IPS-11a (cell line): ENCODE results near the gene PRAC1.
"Not testable (repeated sequence)": the region's sequence is repeated elsewhere in the genome, so short reads cannot be mapped to it uniquely, and the experiment has no call there.

Experiments
- H3K4me3 ChIP-seq: one replicate; pipeline ENCODE4 v1.5.1; 2013; ENCODE audit warnings: low read depth, low read length, control low read depth

The PRAC1 gene

DNA sequence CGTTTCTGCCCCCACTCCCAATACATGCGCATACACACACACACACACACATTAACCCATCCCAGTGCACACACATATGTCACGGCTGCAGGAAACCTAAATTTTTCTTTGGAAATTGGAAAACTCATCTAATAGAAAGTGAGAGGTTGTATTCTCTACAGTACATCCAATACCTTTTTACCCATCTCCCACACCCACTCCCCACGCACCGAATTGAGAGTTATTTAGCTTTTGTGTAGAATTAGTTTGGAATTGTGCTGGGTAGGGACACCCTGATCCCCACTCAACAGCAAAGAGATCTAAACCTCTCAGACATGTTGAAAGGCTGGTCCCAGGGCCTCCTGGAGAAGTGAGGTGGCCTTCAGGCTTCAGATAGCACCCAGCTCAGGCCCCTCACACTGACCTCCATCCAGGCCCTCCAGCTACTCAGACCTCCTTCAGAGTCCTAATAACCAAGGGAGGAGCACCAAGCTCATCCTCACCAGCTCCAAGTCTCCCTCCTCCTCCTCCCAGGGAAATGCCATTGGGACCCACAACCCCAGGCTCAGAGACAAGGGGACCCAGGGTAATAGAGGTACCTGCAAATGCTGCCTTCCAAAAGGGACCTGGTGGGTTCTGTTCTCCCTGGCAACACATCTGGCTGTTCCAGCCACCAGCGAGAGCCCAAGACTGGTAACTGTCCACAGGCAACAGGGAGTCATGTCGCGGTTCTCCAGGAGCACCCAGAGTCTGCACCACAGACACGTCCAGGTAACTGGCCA lies 5.3 kb upstream of the PRAC1 start:
- H3K4me3 ChIP-seq = no peak overlapping the region

DNA sequence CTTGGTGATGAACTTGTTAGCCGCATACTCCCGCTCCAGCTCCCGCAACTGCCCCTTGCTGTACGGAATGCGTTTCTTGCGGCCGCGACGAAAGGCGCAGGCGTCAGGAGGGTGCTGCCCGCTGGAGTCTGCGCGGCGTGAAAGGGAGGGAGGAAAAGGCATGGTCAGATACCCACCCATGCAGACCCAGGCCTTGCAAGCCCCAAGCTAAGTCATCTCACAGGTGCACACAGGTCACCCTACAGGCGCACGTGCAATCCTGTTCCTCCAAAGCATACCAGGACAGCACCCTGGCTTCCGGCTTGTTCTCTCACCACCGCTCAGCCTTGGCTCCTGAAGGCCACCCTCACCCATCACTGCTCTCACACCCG lies 4.6 kb upstream of the PRAC1 start:
- no peak overlapping the region for H3K4me3 ChIP-seq

DNA sequence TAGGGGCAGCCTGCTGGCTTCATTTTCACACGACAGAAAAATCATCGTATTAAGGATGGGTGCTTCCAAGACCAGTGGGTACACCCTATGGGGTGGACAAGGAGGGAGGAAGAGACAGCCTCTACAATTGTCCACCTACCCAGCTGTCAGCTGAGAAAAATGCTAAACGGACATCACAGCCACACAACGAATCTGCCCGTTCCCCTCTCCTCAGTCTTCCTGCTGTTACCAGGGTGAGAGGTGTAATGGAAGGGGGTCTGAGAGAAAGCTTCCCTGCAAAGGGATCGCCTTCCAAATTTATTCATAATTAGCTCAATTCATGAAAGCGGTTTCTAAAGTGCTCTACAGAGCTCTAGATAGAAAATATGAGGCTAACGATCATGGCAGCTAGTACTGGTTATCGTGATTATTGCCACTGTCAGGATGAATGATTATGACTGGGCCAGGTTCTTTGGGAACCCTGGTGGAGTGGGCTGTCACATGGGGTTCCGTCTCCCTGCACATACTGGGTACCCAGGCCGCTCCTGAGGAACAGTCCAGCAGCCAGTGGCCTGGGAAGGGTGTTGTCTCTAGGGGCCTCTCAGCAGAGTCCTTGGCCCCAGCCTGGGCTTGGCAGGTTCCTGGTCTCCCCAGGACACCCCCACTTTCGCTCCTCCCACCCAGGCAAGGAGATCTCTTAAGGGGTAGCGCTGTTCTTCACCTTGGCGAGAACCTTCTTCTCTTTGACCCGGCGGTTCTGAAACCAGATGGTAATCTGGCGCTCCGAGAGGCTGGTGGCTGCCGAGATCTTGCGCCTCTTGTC lies 4.0 kb upstream of the PRAC1 start:
- H3K4me3 ChIP-seq = no peak overlapping the region

DNA sequence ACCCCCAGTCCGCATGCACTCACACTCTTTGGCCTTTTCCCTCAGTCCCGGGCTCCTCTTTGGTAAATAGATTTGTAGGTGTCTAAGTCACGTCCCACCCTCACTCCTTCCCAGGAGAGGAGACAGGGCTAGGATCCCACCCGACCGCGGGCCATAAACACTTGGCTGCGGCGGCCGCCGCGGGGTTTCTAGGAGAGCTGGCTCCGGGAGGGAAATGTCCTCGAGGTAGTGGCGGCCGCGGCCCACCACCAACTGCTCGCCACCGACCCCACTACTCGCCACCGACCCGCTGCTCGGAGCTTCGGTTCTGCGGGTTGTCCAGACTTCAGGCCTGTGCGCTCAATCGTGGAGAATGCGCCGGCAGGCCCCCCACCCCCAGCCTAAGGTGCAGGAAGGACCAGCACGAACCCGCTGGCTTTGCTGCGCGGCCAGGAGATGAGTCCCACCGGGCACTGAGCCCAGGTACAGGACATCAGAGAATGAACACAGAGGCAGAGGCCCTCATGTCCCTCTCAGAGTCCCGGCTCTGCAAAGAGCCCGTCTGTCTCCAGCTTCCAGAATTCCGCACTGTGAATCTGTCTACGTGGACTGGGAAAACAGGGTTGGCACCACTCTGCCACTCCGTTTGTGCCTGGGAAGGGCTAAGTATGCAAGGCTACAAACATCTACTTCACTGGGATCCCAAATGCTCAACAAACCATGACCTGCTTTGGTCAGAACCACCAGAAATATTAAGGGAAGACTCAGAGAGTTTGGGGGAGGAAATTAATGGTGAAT lies 3.2 kb upstream of the PRAC1 start:
- H3K4me3 ChIP-seq = no peak overlapping the region

DNA sequence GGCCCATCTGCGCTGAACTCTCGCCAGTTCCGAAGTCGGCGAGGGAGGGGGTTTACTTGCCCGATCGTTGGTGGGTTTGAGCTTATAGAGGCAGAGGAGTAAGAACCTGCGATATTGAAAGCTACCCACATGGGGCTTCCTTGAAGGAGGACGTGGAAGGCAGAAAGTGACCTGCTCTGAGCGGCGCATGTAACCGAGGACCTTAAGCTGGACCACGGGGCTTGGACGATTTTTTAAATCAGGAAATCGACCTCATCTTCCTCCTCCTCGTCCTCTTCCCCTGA lies 2.6 kb upstream of the PRAC1 start:
- no peak overlapping the region for H3K4me3 ChIP-seq

DNA sequence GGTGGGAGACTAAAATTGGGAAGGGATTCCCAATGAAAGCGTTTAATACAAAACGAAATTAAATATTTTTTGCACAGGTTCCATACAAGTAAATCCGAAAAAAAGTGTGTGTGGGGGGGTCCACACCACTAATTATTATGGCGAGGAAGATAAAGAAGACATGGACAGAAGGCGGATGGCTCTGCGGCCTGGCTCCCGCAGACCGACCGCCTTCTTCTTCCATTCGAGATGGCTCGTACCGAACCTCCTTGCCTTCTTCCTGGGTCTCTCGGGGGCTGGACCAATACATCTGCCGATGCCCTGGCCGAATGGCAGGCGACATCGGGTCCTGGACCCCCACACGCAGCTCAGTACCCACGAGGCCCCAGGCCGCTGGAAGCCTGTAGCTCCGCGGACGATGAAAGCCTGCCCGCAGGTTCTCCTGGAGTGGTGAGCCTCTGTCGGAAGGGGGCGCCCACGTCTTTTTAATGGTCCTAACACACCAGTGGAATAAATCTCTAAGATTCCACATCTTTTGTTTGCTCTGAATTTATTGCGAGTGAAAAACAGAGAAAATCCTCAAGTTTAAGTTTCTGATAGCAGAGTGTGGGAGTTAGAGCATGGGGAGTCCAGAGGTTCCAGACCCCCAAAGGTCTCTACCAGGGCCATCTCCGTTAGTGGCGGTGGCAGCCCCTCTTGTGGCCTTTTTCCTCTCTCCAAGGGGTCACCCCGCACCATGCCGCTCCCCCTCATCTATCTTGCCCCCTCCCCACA lies 2.1 kb upstream of the PRAC1 start:
- H3K4me3 ChIP-seq = no peak overlapping the region

DNA sequence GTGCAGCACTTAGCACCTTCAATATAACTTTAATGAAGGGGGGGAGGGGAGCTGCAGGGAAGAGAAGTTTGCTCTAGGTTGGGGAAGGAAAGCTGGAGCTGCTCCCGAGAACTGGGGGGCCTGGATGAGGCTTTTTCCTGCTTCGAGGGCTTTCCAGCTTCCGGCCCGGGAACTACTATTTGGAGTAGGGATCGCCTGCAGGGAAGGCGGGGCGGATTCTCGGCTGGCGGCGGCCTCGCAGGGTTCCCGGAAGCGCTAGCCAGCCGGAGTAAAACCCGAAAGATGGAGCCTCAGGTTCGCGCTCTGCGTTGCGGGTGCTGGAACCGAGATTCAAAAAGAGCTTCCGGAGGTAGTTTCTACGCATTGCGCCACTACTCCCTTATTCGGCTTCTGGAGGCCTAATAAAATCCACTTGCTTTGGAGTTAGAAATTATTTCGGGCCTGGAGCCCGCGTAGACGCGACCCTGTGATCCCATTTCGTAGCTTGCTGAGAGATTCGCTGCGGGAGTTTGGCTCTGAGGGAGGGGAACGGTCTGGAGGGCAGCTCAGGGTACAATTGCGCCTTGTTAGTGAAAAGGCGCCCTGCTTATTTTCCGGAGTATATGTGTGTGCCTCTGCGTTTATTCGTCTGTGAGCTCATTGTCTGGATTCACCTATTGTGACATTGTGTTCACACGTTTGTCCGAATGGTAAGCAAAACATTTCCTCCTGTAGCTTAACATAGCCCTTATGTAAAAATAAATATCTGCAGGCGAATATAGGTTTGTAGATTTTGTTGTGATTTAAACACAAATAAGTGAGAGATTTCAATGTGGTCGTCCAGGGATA lies 1.3 kb upstream of the PRAC1 start:
- peak overlapping the region; percentile 8 for H3K4me3 ChIP-seq

DNA sequence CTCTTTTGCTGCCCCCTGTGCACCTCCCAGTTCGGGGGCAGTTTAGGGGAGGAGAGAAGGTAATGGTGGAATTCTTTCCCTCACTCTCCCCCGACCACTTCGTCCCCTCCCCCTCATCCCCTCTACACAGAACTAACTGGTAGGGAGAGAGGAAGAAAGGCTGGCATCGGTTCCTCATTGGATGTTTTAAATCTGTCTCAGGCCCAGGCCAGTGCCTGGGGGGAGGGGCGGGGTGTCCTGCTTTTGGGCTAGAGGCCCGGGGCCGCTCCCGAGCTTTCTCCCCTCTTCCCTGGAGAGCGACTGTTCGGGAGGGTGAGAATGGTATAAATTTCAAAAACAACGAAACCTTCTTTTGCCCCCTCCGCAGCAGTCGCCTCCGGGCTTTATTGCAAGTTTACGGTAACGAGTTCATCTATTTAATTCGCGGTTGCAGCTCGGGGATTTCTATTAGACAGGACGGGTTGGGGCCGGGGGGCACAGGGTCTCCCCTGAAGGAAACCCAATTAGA lies 651 bp upstream of the PRAC1 start, which contains the start of gene PRAC2:
Gene PRAC2 (plus strand): TSS at position 271 of the 508 bp plus-strand sequence. CDS start 1,226 bp downstream, outside the sequence.
- peak within 1 kb of the TSS; percentile 8 for H3K4me3 ChIP-seq

DNA sequence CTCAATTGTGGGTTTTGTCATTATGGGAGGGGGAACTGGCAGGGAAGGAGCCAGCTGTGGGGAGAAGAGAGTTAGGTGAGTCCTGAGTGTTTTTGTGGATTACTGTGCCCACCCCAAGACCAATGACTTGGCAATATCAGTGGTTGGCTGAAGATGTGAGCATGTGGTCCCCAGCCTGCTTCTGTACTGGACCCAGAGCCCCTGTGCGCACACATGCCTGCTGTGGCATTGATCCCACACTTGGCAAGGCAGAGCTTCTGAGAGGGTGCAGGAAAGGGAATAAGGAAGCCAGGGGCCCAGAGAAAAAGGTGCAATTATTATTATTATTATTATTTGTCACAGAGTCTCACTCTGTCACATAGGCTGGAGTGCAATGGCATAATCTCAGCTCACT lies 1.3 kb downstream of the PRAC1 start:
- H3K4me3 ChIP-seq = no peak overlapping the region

DNA sequence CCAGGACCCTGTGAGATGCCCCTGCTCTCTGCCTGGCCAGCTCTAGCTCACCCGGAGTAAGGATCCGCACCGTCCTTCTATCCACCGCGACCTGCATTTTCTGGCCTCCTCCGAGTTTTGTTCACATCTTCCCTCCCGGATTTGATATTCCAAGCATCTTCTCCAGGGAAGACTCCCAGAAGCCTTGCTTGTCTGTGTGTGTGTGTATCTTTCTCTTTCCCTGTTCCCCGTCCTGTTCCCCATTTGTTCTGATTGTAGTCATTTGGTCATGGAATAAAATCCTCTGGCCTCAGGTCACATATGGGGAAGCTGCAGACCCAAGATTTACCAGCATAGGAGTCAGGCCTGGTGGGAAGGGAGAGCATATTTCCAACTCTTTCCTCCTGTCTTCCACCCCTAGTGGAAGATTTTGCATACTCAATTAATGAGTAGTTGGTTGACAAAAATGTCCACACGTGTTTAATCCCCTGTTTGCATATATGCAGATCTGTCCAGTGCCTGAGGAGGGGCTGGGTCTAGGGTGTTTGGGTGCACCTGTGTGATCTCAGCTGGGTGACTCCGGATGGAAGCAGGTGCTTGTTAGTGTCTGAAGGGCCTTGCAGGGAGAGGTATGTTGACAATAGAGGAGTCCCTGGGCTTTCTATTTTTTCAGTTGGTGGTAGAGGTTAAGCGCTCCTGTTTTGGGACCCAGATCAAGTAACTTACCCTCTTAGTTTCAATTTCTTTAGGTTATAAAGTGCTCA lies 1.9 kb downstream of the PRAC1 start:
- H3K4me3 ChIP-seq = no peak overlapping the region

DNA sequence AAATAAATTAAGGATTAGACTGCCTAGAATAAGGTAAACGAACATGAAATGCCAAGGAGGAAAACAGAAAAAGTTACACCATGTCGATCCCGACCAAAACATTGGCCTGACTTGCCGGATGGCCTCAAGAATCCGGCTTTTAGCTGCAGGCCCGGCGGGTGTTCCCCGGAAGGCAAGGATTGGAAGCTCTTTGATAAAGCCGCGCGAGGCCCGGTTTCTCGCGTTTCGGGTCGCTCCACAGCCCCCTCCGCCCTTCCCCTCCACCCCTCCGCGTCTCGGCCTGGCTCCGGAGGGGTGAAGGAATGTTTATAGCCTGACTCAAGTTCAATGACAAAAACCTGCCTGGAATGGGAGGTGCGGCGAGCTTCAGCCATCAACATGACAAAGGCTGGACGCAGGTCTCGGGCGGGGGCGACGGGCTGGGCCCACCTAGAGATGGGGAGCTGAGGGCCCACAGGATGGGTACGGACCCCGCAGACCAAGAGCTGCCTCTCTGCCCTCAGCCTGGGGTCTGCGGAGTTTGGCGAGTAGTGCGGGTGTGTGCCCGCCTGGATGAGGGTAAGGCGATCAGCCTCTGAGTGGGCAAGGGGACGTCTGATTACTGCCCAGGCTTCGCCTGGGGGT lies 2.6 kb downstream of the PRAC1 start:
- H3K4me3 ChIP-seq = peak overlapping the region; percentile 27

DNA sequence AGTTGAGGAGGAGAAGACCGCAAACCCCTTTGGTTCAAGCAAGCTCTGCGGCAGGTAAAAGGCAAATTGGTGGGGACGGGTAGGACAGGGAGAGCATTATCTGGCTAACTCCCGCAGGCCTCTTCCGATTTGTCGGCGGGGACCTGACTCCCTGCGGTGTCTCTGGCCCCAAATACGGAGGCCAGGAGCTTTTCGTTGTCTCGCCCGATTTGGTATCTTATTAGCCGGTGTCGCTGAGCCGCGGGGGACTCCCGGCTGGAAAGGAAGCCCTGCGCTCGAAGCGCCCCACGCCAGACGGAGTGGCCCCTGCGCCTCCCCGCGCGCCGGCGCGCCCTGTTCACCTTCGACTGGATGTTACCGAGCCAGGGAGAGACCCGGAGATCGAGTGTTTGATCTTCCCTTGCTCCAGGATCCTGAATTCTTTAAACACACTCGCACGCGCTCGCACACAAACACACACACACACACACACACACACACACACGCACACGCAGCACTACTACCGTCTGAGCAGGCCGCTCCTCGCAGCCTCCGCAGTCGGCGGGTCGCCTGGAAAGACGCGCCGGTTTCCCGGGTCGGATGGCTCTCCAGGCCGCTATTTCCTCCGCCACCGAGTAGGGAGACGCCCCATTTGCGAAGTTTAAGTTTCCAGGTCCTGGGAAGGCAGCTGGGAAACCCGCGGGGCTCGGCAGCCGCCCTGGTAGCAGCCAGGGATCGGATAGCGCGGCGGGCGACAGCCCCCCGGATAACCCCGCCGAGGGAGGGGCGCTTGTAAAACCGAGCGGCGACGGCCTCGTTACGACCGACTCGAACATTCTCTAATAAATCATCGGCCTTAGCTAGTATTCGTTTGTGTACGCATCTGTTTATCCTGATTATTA lies 3.3 kb downstream of the PRAC1 start:
- H3K4me3 ChIP-seq = peak overlapping the region; percentile 27

DNA sequence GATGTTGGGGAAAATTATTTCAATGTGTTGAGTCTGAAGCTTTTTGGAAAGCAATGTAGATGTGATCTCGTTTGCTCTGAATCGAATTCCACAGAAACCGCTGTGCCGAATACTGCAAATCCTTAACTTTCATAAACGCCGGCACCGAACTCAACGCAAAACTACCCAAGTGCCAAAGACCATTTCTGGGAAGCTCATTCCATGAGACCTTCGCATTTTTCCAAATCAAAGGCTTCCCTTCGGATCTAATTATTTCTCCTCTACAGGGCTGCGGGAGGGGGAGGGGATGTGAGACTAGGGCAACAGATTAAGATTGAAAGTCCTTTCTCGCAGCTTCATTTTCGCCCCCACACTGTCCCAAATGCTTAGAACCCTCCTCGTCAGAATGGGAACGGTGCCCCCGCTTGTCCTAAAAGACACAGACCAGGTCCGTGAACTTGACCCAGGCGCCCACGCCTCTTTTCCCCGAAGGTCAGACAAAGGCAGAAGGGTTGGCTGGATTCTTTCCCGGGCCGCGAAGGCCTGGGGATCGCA lies 4.0 kb downstream of the PRAC1 start:
- no peak overlapping the region for H3K4me3 ChIP-seq

DNA sequence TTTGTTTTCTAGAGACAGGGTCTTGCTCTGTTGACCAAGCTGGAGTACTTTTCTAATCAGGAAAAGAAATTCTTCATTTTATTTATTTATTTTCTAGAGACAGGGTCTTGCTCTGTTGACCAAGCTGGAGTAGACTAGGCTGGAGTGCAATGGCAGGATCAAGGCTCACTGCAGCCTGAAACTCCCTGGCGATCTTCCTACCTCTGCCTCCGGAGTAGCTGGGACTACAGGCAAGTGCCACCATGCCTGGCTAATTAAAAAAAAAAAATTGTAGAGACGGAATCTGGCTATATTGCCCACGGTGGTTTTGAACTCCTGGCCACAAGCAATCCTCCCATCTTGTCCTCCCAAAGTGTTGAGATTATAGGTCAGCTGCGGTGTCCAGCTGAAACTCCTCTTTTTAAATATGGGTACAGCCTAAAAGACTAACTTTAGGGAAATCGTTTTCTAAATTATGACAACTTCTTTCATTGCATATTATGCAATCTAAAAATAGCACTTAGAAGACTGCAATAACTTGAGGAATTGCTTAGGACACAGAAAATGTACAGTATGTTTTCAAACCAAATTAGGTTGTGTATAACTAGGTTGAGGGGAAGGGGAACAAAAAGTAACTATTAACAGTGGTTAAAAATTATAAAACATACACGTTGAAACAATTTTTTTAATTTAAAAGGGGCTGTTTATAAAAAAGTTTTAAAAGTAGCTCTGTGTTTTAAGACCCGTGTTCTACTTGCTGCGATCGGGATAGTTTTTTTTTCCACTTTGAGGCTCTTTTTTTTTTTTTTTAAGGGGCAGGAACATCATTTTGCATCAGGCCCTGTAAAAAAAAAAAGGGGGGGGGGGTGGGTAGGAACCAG lies 4.7 kb downstream of the PRAC1 start:
- no peak overlapping the region for H3K4me3 ChIP-seq

DNA sequence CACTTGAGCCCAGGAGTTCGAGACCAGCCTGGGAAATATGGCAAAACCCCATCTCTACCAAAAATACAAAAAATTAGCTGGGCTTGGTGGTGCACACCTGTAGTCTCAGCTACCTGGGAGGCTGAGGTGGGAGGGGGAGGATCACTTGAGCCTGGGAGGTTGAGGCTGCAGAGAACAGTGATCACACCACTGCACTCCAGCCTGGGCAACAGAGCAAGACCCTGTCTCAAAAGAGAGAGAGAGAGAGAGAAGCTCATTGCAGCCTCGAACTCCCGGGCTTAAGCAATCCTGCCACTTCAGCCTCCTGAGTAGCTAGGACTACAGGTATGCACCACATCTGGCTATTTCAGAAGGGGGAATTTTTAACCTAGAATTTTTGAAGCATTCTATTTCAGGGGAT lies 5.8 kb downstream of the PRAC1 start:
- H3K4me3 ChIP-seq = not testable (repeated sequence)

DNA sequence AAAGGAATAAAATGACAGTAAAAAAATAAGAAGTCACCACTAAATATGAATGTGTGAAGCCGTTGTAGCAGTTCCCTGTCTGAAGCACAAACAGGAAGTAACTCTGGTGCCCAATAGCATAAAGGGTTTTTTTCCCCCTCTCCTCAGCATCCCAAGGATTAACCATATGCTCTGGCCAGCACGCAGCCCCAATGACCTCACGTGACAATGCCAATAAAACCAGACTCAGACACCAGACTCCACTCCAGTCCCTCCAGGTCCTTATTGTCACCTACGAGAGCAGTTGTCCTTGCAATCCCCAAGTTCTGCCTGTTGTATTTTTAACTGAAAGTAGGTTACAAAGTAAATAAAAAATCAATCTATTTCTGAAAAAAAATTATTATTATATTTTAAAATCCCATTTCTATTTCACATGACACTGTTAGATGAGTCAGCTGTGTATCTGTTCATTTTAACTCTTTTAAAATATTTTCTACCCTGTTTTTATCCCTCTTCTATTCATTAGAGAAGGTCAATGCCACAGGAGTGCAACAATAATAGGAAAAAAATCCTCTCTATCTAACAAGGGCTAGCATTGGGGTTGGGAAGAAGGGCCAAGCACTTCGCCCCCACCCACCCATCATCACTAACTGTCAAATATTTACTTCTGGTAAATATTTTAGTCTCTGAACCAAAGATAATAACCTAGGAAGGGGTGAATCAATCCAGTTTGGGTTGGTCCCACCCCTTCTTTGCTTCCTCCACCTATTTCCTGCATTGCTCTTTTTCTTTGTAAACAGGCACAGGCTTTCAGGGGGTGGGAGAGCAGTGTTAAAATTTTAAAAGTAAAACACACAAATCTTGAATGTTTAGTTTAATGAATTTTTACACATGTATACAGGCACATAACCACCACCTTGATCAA lies 6.6 kb downstream of the PRAC1 start:
- no peak overlapping the region for H3K4me3 ChIP-seq
